Activated T-helper 17 cell treated with anti-CD3 and anti-CD28 coated beads, Interleukin-2, amount 50 U/mL, for 72 hours (primary cell): ENCODE results near the gene FNBP1. TPM values are rescaled to one million over a fixed set of nuclear protein-coding genes. Genes with fewer than 3 reads are reported as not detected.
"Not testable (repeated sequence)": the region's sequence is repeated elsewhere in the genome, so short reads cannot be mapped to it uniquely, and the experiment has no call there.

ENCODE experiments used
- ATAC-seq: fragments of 150-1000 bp; cut with Tn5 transposase; replicated peaks from 2 replicates; pipeline ENCODE4 v1.10.0; 2021; ENCODE audit warnings: mild to moderate bottlenecking, moderate library complexity
- H3K27ac Mint-ChIP-seq: one replicate; pipeline ENCODE4 v1.8.0; 2022; ENCODE audit warnings: mixed read lengths
- H3K27me3 Mint-ChIP-seq: one replicate; pipeline ENCODE4 v1.8.0; 2022; ENCODE audit warnings: mixed read lengths
- H3K36me3 Mint-ChIP-seq: one replicate; pipeline ENCODE4 v1.8.0; 2022; ENCODE audit warnings: low read depth, mild to moderate bottlenecking, mixed read lengths
- H3K4me1 Mint-ChIP-seq: one replicate; pipeline ENCODE4 v1.8.0; 2022; ENCODE audit warnings: mixed read lengths
- H3K4me3 Mint-ChIP-seq: one replicate; pipeline ENCODE4 v1.8.0; 2022; ENCODE audit warnings: mild to moderate bottlenecking, mixed read lengths
- H3K9me3 Mint-ChIP-seq: one replicate; pipeline ENCODE4 v1.8.0; 2022; ENCODE audit warnings: mixed read lengths
- total RNA-seq, 2 donors: library from RNA; stranded (reverse); gene quantifications; one replicate each; pipeline ENCODE4 v1.2.3, GENCODE V29; 2022

The FNBP1 gene
- total RNA-seq, 2 donors from 2014 or later: 173 to 492 TPM

DNA sequence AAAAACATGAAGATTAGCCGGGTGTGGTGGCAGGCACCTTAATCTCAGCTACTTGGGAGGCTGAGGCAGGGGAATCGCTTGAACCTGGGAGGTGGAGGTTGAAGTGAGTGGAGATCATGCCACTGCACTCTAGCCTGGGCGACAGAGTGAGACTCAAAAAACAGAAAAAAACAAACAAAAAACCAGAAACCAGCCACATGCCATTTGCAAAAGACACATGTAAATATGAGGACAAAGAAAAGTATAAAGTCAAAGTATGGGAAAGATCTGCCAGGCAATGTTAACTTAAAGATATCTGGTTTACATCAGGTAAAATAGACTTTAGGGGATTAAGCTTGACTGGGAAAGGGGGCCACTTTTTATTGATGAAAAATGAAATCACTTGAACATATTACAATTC is 90.7 kb downstream of the FNBP1 start:
- Mint-ChIP-seq H3K36me3 (peaks cover 99% of the 10 kb centered on the region), H3K27me3 (no peaks in the 10 kb centered on the region), H3K9me3 (no peaks in the 10 kb centered on the region), H3K27ac (peak overlapping the region; percentile 48), H3K4me1 (peaks cover 31% of the 10 kb centered on the region), H3K4me3 (no peak overlapping the region)
- ATAC-seq: no peak

DNA sequence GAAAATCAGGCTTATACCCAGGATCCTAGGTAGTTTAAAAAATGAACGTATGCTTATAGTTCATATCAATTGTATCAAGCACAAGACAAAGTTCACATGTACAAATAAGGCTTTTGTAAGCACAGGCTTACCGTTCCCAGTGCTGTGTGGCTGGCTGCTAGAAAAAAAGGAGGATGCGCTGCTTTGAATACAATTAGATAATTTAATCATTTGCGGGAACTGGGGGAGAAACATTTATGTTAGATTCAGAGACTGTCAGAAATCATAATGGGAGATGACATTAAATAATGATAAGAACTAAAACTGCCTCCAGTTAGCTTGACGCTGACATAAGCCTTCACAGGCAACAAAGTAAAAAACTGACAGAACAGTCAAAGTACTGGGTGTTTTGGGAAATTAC is 93.2 kb downstream of the FNBP1 start:
- H3K4me3 Mint-ChIP-seq: peak overlapping the region; percentile 5
- H3K4me1 Mint-ChIP-seq: peaks cover 24% of the 10 kb centered on the region
- H3K9me3 Mint-ChIP-seq: no peaks in the 10 kb centered on the region
- H3K36me3 Mint-ChIP-seq: peaks cover 100% of the 10 kb centered on the region
- no peaks in the 10 kb centered on the region for H3K27me3 Mint-ChIP-seq
- H3K27ac Mint-ChIP-seq: peak overlapping the region; percentile 79
- no peak for ATAC-seq

DNA sequence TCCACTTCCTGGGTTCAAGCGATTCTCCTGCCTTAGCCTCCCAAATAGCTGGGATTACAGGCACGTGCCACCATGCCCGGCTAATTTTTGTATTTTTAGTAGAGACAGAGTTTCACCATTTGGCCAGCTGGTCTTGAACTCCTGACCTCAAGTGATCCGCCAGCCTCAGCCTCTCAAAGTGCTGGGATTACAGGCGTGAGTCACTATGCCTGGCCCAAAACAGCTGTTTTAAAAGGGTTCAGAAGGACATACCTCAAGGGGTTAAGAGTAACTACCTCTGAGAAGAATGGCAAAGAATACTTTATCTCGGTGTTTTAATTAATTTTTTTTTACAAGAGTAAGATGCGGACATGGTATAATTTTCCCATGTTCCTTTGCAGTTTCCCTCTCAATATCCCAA is 94.4 kb downstream of the FNBP1 start:
- ATAC-seq, H3K27me3 Mint-ChIP-seq, H3K9me3 Mint-ChIP-seq: not testable (repeated sequence)
- H3K4me1 Mint-ChIP-seq: peaks cover 33% of the 10 kb centered on the region
- peaks cover 100% of the 10 kb centered on the region for H3K36me3 Mint-ChIP-seq
- peak overlapping the region; percentile 79 for H3K27ac Mint-ChIP-seq
- peak overlapping the region; percentile 5 for H3K4me3 Mint-ChIP-seq

DNA sequence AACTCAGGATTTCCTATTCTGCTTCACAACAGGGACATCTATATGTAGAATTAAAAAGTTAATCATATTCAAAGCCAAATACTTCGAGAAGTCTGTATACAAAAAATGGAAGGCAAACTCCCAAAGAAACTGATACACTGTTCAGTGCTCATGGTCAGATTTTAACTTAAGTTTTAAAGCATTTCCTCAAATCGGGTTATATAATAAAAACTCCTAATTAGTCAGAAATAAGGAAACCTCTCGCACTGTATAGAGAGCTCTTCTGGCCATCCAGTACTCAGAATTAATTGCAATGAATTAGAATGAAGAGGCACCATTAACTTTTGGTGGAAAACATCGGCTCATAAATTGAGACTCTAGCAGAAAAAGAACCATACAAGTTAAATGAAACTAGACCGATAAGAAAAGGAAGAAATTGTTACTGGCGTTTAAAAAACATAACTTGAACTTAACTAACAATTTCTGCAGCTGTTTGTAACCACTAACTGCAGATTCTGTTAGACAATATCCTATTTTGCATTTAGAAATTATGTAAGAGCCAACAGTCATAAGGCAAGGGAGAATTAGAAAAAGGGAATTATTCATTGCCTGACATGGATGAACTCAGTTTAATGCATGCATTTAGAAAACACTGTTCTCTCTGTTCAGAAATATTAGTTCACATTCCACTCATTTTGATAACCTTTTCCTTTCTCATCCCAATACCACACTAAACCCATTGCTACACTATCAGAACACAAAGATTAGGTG is 96.6 kb downstream of the FNBP1 start:
- Mint-ChIP-seq H3K4me3 (peak overlapping the region; percentile 64), H3K27me3 (no peaks in the 10 kb centered on the region), H3K9me3 (peaks cover 4% of the 10 kb centered on the region), H3K27ac (peak overlapping the region; percentile 53), H3K4me1 (peaks cover 42% of the 10 kb centered on the region), H3K36me3 (peaks cover 98% of the 10 kb centered on the region)
- ATAC-seq: peak; percentile 14

DNA sequence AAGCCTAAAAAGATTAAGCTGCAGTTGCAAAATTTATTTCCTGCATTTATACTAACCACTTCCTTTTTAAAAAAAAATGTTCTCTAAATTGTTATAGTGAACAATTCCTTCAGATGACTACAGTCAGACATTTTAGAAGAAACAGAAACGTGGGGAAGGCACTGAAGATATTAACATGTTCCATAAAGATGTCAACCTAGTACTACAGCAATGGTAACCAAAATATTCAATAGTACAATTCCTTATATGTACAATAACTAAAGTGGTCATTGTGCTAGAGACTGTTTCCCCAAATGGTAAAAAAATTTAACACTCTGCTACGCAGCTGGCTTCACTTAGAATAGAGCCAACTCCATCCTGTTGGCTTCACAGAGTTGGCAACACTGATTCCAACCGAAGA is 97.7 kb downstream of the FNBP1 start:
- Mint-ChIP-seq H3K27ac (peak overlapping the region; percentile 53), H3K9me3 (peaks cover 4% of the 10 kb centered on the region), H3K36me3 (peaks cover 98% of the 10 kb centered on the region), H3K4me3 (peak overlapping the region; percentile 44), H3K4me1 (peaks cover 43% of the 10 kb centered on the region), H3K27me3 (no peaks in the 10 kb centered on the region)
- ATAC-seq: peak; percentile 20

DNA sequence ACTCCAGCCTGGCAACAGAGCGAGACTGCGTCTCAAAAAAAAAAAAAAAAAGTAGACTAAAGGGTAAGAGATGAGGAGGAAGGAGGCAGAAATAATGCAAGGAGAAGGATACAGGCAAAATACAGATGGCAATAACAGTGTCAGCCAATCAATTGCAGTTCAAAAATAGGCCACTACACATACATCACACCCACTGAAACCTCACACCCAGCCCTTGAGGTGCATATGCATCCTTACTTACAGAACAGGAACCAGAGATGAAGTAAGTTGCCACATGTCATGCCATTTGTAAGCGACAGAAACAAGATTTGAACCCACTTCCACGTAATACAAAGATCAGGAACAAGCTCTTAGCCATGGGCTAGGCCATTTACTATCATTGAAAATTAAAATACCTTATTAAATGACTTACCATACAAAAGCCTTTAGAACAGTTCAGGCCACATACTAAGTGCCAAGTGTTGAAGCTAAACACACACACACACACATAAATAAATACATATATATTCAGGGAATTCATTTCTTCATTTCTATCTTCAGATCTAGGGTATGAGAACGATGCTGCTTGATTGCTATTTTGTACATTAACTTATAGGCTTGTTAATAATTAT is 98.4 kb downstream of the FNBP1 start:
- H3K4me1 Mint-ChIP-seq: peaks cover 43% of the 10 kb centered on the region
- ATAC-seq: peak; percentile 91
- H3K9me3 Mint-ChIP-seq: peaks cover 4% of the 10 kb centered on the region
- H3K27ac Mint-ChIP-seq: peak overlapping the region; percentile 53
- H3K4me3 Mint-ChIP-seq: peak overlapping the region; percentile 44
- H3K36me3 Mint-ChIP-seq: peaks cover 98% of the 10 kb centered on the region
- H3K27me3 Mint-ChIP-seq: no peaks in the 10 kb centered on the region

DNA sequence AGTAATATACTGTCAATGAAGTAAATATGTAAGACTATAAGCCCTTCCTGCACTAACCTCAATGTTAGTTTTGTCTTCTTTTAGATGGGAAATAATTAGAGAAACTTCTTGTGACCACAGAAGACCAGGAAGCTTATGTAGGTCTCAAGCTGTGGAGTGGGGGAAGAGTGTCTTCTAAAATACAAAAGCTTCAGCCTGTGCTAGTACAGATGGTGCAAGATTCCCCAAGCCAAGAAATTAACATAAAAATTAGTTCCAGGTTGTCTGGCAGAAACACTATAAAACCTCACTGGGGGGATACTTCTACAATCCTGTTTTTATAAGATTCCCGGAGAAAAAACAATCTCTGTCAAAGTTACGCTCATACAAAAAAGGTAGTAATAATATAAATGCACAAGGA is 103.6 kb downstream of the FNBP1 start:
- no peak for ATAC-seq
- Mint-ChIP-seq H3K27me3 (no peaks in the 10 kb centered on the region), H3K4me3 (peak overlapping the region; percentile 34), H3K36me3 (peaks cover 98% of the 10 kb centered on the region), H3K9me3 (peaks cover 4% of the 10 kb centered on the region), H3K4me1 (peaks cover 37% of the 10 kb centered on the region), H3K27ac (peak overlapping the region; percentile 78)

DNA sequence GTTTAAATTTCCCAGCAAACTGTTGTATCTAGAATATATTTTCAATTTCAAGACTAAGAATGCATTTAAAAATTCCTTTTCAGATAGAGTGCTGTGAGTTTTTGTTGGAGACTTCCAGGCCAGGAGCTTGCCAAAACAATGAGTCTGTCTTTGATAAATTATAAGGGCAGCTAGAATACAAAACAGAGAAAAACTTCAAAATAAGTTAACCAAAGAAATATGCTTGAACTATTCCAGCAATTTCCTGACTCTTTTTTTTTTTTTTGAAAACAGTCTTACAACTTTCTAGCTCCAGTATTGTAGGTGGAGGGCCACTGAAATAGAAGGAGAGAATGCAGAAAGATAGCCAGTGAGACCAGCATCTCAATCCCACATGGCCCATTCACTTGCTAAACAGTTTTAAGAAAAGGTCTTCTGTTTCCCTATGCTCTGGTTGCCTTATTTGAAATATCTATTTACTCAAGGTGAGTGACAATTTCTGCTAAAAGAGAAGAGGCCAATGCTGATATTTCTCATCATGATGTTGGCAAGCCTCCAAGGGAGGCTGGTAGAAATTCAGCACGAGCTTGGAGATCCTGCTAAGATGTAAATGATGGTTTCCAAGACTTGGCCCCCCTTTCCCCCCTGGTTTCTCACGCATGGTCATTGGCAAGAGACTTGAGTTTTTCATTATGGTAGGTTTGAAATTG is 104.6 kb downstream of the FNBP1 start:
- Mint-ChIP-seq H3K9me3 (no peaks in the 10 kb centered on the region), H3K4me3 (no peak overlapping the region), H3K36me3 (peaks cover 98% of the 10 kb centered on the region), H3K27ac (peak overlapping the region; percentile 78), H3K27me3 (no peaks in the 10 kb centered on the region), H3K4me1 (peaks cover 40% of the 10 kb centered on the region)
- no peak for ATAC-seq

DNA sequence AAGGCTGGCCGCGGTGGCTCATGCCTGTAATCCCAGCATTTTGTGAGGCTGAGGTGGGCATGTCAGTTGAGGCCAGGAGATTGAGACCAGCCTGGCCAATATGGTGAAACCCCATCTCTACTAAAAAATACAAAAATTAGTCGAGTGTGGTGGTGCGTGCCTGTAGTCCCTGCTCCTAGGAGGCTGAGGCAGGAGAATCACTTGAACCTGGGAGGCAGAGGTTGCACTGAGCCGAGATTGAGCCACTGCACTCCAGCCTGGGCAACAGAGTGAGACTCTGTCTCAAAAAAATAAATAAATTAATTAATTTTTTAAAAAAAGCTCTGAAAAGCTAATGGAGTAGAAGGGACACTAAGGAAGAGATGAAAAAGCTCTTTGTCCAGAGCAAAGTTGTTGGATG is 105.1 kb downstream of the FNBP1 start:
- H3K27me3 Mint-ChIP-seq, H3K4me3 Mint-ChIP-seq, H3K9me3 Mint-ChIP-seq, ATAC-seq, H3K27ac Mint-ChIP-seq: not testable (repeated sequence)
- H3K4me1 Mint-ChIP-seq: peaks cover 42% of the 10 kb centered on the region
- peaks cover 98% of the 10 kb centered on the region for H3K36me3 Mint-ChIP-seq

DNA sequence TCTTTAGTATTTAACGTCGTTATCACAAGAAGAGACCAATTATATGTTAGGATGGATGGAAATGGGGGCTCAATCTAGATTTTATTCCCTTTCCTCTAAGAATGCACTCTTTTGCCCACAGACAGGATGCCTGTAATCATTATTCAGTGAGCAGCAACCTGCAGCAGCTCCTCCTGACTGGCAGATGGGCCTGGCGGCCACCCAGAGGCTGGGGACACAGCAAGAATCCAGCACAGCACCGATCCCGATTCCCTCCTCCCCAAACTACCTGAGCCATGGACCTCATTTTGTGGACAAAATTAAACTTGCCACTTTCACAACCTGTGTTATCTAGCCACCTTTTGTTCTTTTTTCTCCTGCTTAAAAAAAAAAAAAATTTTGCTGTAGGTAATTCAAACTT is 106.8 kb downstream of the FNBP1 start:
- ATAC-seq: no peak
- Mint-ChIP-seq H3K4me3 (peak overlapping the region; percentile 71), H3K27me3 (no peaks in the 10 kb centered on the region), H3K27ac (peak overlapping the region; percentile 85), H3K4me1 (peaks cover 47% of the 10 kb centered on the region), H3K36me3 (peaks cover 99% of the 10 kb centered on the region), H3K9me3 (no peaks in the 10 kb centered on the region)

DNA sequence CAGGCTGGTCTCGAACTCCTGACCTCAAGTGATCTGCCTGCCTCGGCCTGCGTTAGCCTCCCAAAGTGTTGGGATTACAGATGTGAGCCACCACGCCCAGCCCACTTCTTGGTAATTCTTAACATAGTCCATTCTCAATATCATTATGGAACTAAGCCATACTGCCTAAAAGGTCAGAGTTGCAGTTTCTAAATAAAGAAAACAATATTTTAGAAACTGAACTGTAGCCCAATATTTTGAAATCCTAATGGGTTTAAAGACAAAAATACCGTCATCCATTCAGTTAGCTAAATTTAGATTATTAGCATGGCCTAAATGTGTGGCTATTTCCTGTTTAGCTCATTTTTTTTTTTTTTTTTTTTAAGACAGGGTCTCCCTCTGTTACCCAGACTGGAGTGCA is 108.2 kb downstream of the FNBP1 start:
- Mint-ChIP-seq H3K4me3 (peak overlapping the region; percentile 71), H3K9me3 (no peaks in the 10 kb centered on the region)

DNA sequence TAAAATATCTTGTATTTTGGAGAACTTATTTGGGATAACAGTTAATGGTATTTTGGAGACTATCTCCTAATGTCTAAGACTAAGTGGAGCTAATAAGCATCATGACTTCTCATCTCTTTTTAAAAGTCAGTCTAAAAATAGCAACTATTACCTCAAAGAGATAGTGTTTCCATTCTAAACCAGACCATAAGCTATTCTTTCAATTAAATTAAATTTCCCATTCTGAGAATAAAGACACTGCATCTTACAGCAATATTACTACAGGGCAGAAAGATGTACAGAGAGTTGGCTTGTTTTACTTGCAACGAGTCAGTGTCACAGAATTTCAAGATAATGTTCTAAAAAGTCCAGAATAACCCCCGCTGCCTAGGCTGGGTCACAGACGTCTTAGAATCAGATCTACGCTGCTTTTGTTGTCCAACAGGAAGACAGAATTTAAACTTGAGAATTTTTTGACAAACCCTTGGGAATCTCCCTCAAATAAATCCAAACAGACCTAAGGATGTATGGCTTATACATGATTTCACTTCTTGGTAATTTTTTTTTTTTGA is 108.9 kb downstream of the FNBP1 start:
- ATAC-seq: peak; percentile 2
- peaks cover 99% of the 10 kb centered on the region for H3K36me3 Mint-ChIP-seq
- peak overlapping the region; percentile 71 for H3K4me3 Mint-ChIP-seq

More for the DNA sequence above, 108.2 kb downstream of the FNBP1 start:
- Mint-ChIP-seq H3K27ac (peak overlapping the region; percentile 85), H3K27me3 (no peaks in the 10 kb centered on the region), H3K4me1 (peaks cover 39% of the 10 kb centered on the region), H3K36me3 (peaks cover 99% of the 10 kb centered on the region)
- ATAC-seq: no peak

DNA sequence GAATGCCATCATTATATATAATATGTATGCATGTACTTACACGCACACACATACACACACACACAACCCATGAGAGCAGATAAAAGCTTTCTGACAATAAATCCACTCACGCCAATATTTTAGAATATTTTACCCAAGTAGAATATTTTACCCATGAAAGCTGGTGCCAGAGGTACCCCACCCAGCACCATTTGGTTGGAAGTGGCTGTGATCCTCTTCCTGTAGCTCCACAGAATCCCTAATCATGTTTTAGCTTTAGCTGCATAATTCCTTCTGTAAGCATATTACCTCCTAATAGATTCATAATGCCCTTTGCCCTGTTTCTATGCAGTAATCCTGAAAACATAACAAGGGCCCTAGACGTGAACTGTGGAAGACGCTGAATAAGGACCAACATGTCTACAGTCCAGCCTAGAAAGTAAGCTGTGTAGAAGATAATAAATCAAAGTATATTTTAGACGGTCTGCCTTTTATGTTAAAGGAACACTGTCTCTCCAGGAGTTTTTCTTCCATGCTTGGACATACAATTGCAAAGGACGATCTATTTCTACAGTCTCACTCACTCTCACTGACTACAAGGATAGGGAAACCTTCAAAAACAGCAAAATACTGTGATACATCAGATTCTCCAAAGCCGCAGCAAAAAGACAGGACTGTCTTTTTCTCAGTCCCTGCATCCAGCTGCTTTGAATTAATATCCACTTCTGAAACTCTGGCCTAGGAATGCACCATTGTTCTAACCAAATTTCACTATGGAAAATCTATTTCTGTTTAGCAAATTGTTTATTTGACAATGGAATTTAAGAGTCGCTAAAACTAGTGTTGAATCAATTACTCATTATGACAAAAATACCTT is 109.6 kb downstream of the FNBP1 start:
- Mint-ChIP-seq H3K4me3 (peak overlapping the region; percentile 71), H3K36me3 (peaks cover 99% of the 10 kb centered on the region), H3K4me1 (peaks cover 31% of the 10 kb centered on the region), H3K27ac (peak overlapping the region; percentile 85), H3K9me3 (no peaks in the 10 kb centered on the region), H3K27me3 (no peaks in the 10 kb centered on the region)
- ATAC-seq: peak; percentile 23

More for the DNA sequence above, 108.9 kb downstream of the FNBP1 start:
- Mint-ChIP-seq H3K27me3 (no peaks in the 10 kb centered on the region), H3K27ac (peak overlapping the region; percentile 85), H3K9me3 (no peaks in the 10 kb centered on the region), H3K4me1 (peaks cover 36% of the 10 kb centered on the region)
